NB4 (cell line): ENCODE measurements around the gene NCOA3.

Experiments
- MYC ChIP-seq: IDR thresholded peaks from 2 replicates; pipeline ENCODE4 v1.6.1; 2011; ENCODE audit warnings: low read depth, low read length
- POLR2A ChIP-seq: IDR thresholded peaks from 2 replicates; pipeline ENCODE4 v1.6.1; 2011; ENCODE audit warnings: mild to moderate bottlenecking; ENCODE audit not compliant: insufficient read length; ENCODE audit errors: extremely low read depth
- TF ChIP-seq, protein P1 (sequence below): IDR thresholded peaks from one replicate; pipeline ENCODE4 v1.5.1; 2012; ENCODE audit warnings: low read depth, low read length
- TF ChIP-seq, protein P2 (sequence below): IDR thresholded peaks from 2 replicates; pipeline ENCODE4 v1.6.1; 2011; ENCODE audit warnings: low read depth, low read length

DNA sequence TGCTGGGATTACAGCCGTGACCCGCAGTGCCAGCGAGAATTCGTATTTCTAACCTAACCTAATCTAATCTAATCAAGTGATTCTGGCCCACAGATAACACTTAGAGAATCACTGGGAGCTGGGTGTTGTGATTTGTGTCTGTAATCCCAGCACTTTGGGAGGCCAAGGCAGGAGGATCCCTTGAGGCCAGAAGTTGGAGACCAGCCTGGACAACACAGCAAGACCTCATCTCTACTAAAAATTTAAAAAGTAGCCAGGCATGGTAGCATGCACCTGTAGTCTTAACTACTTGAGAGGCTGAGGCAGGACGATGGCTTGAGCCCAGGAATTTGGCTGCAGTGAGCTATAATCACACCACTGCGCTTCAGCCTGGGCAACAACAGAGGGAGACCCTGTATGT, 21.4 kb upstream of the NCOA3 start:
- TF ChIP-seq, protein P1, sequence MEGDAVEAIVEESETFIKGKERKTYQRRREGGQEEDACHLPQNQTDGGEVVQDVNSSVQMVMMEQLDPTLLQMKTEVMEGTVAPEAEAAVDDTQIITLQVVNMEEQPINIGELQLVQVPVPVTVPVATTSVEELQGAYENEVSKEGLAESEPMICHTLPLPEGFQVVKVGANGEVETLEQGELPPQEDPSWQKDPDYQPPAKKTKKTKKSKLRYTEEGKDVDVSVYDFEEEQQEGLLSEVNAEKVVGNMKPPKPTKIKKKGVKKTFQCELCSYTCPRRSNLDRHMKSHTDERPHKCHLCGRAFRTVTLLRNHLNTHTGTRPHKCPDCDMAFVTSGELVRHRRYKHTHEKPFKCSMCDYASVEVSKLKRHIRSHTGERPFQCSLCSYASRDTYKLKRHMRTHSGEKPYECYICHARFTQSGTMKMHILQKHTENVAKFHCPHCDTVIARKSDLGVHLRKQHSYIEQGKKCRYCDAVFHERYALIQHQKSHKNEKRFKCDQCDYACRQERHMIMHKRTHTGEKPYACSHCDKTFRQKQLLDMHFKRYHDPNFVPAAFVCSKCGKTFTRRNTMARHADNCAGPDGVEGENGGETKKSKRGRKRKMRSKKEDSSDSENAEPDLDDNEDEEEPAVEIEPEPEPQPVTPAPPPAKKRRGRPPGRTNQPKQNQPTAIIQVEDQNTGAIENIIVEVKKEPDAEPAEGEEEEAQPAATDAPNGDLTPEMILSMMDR, result no peak
- no peak for TF ChIP-seq POLR2A
- TF ChIP-seq MYC, result no peak
- TF ChIP-seq, protein P2, sequence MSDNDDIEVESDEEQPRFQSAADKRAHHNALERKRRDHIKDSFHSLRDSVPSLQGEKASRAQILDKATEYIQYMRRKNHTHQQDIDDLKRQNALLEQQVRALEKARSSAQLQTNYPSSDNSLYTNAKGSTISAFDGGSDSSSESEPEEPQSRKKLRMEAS, result no peak
